ENCODE measurements around the gene STYXL2.

STYXL2 gene

GRCh38 chr1:167093846-167094516 is at the start of gene STYXL2:
TSS of gene STYXL2 (plus strand) at chr1:167094075. CDS start at chr1:167094850, 775 bp downstream.
- DNase-seq, result no peak

- no peak for DNase-seq
Measured at GRCh38 chr1:167051907-167052306, 42.0 kb upstream of the STYXL2 start.

- DNase-seq, result no peak
Measured at GRCh38 chr1:167052389-167052788, 41.5 kb upstream of the STYXL2 start.

GRCh38 chr1:167054531-167054930 is 39.3 kb upstream of the STYXL2 start:
- no peak for DNase-seq

GRCh38 chr1:167054946-167055630 is 38.8 kb upstream of the STYXL2 start:
- no peak for DNase-seq

- DNase-seq, result no peak
Measured at GRCh38 chr1:167056529-167057231, 37.2 kb upstream of the STYXL2 start.

- peak; percentile 87 for DNase-seq
Measured at GRCh38 chr1:167057241-167057688, 36.6 kb upstream of the STYXL2 start.

GRCh38 chr1:167059045-167059808 is 34.6 kb upstream of the STYXL2 start:
- peak; percentile 93 for DNase-seq

- DNase-seq, result no peak
Measured at GRCh38 chr1:167059809-167060107, 34.1 kb upstream of the STYXL2 start.

GRCh38 chr1:167060141-167061072 is 33.5 kb upstream of the STYXL2 start:
- DNase-seq, result no peak

GRCh38 chr1:167061073-167061464 is 32.8 kb upstream of the STYXL2 start:
- no peak for DNase-seq

- DNase-seq, result no peak
Measured at GRCh38 chr1:167064621-167065020, 29.3 kb upstream of the STYXL2 start.

GRCh38 chr1:167065471-167065870 is 28.4 kb upstream of the STYXL2 start:
- no peak for DNase-seq

GRCh38 chr1:167066333-167067122 is 27.3 kb upstream of the STYXL2 start:
- DNase-seq, result peak; percentile 90

- DNase-seq, result no peak
Measured at GRCh38 chr1:167067904-167068303, 26.0 kb upstream of the STYXL2 start.

- DNase-seq, result no peak
Measured at GRCh38 chr1:167068761-167069160, 25.1 kb upstream of the STYXL2 start.

GRCh38 chr1:167071286-167071685 is 22.6 kb upstream of the STYXL2 start:
- DNase-seq, result no peak

GRCh38 chr1:167076136-167076710 is 17.7 kb upstream of the STYXL2 start:
- no peak for DNase-seq

GRCh38 chr1:167077128-167077867 is 16.6 kb upstream of the STYXL2 start:
- DNase-seq, result no peak

GRCh38 chr1:167077868-167078210 is 16.0 kb upstream of the STYXL2 start:
- no peak for DNase-seq

All from eye (tissue), 1 donor.